Retinal pigment epithelial cell (primary cell): ENCODE results near the gene REP15.
"Not testable (repeated sequence)": the region's sequence is repeated elsewhere in the genome, so short reads cannot be mapped to it uniquely, and the experiment has no call there.

Source experiments
- DNase-seq: peaks from one replicate; pipeline ENCODE4 v3.0.0-alpha.2; 2010; ENCODE audit warnings: low read depth
- H3K4me3 ChIP-seq: 2 replicates; pipeline ENCODE4 v1.5.1; 2011; ENCODE audit warnings: mild to moderate bottlenecking, low read length, control low read depth, moderate library complexity
- CTCF ChIP-seq: conservative IDR thresholded peaks from 2 replicates; pipeline ENCODE4 v1.5.1; 2011; ENCODE audit warnings: low read depth, low read length, control low read depth, inconsistent platforms

REP15 gene

GRCh38 chr12:27696293-27696652 is at the start of gene REP15:
Gene REP15 (plus strand): TSS chr12:27696447. CDS start chr12:27696563, 116 bp downstream.
- no peak for TF ChIP-seq CTCF
- DNase-seq: no peak
- no peak within 1 kb of the TSS for H3K4me3 ChIP-seq

GRCh38 chr12:27650011-27650410 is 46.2 kb upstream of the REP15 start:
- H3K4me3 ChIP-seq: no peak overlapping the region
- no peak for TF ChIP-seq CTCF
- DNase-seq: no peak

- no peak for DNase-seq
- H3K4me3 ChIP-seq: no peak overlapping the region
- TF ChIP-seq CTCF: no peak
Observed at GRCh38 chr12:27651201-27651600, 45.0 kb upstream of the REP15 start.

GRCh38 chr12:27652174-27652763 is 44.0 kb upstream of the REP15 start:
- DNase-seq: no peak
- peak; percentile 90 for TF ChIP-seq CTCF
- H3K4me3 ChIP-seq: no peak overlapping the region

GRCh38 chr12:27653661-27654060 is 42.6 kb upstream of the REP15 start:
- no peak for DNase-seq
- H3K4me3 ChIP-seq: no peak overlapping the region
- TF ChIP-seq CTCF: no peak

GRCh38 chr12:27655476-27655875 is 40.8 kb upstream of the REP15 start:
- DNase-seq, H3K4me3 ChIP-seq: not testable (repeated sequence)

GRCh38 chr12:27657296-27657695 is 39.0 kb upstream of the REP15 start:
- DNase-seq: no peak
- TF ChIP-seq CTCF: no peak
- H3K4me3 ChIP-seq: no peak overlapping the region

GRCh38 chr12:27665704-27666103 is 30.5 kb upstream of the REP15 start:
- no peak for DNase-seq
- TF ChIP-seq CTCF: no peak
- H3K4me3 ChIP-seq: no peak overlapping the region
